Suprapubic skin (tissue), 4 donors: ENCODE data around the gene CTSV.
"Not testable (repeated sequence)": the region's sequence is repeated elsewhere in the genome, so short reads cannot be mapped to it uniquely, and the experiment has no call there.

Source experiments
- CTCF ChIP-seq, 2 donors: fragments of 200-600 bp in 1 of 2; fragments of 450-650 bp in 1 of 2; sonication (generic) in 1 of 2; IDR thresholded peaks; one replicate each; pipeline ENCODE4 v1.5.1; 2016 to 2019; ENCODE audit warnings: antibody characterized with exemption in 2 of 2, mild to moderate bottlenecking in 1 of 2, moderate library complexity in 1 of 2
- EP300 ChIP-seq: sonication (generic); formaldehyde crosslinking; IDR thresholded peaks from one replicate; pipeline ENCODE4 v1.6.1; 2017; ENCODE audit warnings: antibody characterized with exemption
- POLR2AphosphoS5 ChIP-seq, 3 donors: sonication (generic); formaldehyde crosslinking; IDR thresholded peaks; one replicate each; pipeline ENCODE4 v1.6.1; 2017; ENCODE audit warnings: antibody characterized with exemption in 3 of 3

- TF ChIP-seq CTCF (IDR thresholded peaks at IDR 0.05); EP300: not testable (repeated sequence)
- peak in 1 of 3 donors; percentile 57 for TF ChIP-seq POLR2AphosphoS5 (IDR thresholded peaks at IDR 0.05)
These were observed 25.5 kb downstream of the CTSV start for GRCh38 chr9:97013151-97014132.
